Hematopoietic multipotent progenitor cell treated with erythropoietin and hydrocortisone succinate and interleukin-3 and kit ligand, for 4 days (in vitro differentiated cells): ENCODE data around the gene NSUN7.
"Not testable (repeated sequence)": the region's sequence is repeated elsewhere in the genome, so short reads cannot be mapped to it uniquely, and the experiment has no call there.

Source experiments
- DNase-seq: peaks from one replicate; pipeline ENCODE4 v3.0.0-alpha.2; 2015

NSUN7 gene, protein sequence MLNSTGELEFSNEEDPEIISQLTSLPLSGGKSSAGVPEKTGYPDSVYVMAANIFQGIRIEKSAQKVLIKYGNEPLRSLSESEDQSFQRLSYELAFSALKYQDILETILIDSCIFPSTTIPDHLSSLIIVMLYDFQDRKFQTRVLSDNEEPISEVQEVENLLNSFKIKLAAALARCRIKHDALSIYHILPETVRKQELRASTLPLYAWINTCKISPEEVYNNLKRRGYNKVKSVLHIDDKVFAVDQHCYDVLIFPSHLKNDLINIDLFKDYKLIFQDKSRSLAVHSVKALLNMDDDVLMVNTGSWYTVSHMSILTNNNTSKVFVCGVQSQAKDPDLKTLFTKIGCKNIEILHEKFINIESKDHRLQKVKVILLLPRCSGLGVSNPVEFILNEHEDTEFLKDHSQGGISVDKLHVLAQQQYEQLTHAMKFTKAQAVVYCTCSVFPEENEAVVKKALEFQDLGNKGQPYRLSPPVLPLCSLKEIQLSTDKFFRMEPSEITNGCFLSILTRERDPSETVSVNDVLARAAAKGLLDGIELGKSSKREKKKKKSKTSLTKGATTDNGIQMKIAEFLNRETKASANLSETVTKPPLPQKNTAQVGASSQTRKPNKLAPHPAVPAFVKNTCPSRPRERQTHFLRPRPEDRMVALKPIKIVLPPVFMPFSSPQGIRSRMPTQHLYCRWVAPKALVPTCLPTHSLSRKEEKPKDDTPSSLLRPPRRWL

DNA sequence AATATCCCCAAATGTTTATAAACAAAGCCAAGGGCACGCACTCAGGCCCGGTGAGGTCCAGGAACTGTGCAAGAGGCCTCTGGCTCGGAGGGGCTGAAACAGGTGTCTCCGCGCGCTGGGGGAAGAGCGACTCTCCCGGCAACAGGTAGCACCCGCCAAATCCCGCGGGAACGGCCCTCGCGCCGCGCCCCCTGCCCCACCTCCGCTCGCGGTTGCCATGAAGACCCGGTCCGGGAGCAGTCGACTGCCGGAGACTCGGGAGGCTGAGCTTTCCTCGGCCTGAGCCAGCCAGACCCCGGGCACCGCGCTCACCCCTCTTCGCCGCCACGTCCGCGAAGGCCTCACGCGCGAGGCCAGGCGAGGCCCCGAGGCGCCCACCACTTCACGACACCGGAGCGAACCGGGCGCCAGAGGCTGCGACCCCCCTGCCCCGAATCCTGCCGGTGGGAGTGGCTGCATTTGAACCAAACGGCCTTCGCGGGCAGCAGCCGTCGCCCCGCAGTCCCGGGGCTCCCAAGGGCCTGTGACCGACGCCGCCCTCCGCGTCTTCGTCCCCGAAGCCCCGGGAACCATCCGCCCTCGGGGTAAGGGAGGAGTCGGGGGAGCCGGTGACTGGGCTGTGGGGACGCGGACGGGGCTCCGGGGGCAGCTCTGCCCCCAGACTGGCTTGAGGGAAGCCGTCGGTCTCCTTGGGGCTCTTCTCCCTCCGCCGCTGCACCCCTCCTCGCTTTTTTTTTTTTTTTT is at the start of gene NSUN7:
Gene NSUN7, plus strand, starts transcription at position 239 of the 744 bp plus-strand sequence. CDS start 739 bp downstream, outside the sequence.
- peak; percentile 52 for DNase-seq

DNA sequence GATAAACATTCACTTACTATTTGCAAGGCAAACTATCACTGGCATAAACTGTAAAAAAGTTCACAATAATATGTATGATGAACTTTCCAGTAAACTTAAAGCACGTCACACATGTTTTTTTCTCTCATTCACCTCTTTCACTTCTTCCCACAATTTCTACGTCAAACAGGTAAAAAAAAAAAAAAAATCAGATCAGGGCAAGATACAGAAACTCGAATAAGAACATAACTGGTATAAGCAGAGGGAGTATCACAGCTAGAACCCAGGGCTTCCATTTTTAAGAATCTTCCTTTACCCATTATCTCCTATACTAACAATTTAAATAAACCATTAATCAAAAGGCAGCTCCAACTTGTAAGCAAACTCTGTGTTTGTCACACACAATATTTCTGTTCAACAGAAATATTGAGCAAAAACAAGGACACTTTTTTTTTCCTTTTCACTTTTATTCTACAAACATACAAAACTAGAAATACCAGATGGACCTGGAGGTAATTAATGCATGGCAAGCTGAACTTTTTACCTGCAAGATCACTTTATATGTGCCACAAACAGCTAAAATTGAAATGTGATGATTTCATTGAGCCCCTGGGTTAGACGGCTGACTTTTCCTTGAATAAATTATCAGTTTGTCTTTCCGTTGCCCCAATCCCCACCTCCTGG is 47.5 kb upstream of the NSUN7 start:
- no peak for DNase-seq

DNA sequence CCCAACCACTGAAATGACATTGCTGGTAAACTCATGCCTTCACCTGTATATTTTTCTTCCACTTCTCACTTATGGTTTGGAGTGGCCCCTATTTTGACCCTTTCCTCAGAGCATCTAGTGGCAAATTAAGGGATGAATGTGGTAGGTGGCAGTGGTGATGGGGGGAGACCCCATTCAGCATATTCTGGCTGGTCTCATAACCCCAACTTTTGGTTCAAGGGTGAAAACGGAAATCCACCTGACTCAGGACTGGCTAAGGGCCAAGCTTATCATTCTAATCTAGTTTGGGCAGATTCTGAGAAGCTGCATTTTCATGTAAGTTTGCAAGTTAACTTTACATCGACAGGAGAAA is 47.0 kb upstream of the NSUN7 start:
- DNase-seq, result no peak

DNA sequence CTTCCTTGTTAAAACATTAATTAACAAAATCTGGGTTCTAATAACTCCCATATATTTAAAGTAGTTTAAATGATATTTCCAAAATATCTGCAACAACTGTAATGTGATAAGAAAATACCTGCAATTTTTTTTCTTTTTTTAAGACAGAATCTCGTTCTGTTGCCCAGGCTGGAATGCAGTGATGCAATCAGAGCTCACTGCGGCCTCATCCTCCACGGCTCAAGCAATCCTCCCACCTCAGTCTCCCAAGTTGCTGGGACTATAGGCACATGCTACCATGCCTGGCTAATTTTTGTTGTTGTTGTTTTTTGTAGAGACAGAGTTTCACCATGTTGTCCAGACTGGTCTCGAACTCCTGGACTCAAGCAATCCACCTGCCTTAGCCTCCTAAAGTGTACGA is 45.7 kb upstream of the NSUN7 start:
- no peak for DNase-seq

DNA sequence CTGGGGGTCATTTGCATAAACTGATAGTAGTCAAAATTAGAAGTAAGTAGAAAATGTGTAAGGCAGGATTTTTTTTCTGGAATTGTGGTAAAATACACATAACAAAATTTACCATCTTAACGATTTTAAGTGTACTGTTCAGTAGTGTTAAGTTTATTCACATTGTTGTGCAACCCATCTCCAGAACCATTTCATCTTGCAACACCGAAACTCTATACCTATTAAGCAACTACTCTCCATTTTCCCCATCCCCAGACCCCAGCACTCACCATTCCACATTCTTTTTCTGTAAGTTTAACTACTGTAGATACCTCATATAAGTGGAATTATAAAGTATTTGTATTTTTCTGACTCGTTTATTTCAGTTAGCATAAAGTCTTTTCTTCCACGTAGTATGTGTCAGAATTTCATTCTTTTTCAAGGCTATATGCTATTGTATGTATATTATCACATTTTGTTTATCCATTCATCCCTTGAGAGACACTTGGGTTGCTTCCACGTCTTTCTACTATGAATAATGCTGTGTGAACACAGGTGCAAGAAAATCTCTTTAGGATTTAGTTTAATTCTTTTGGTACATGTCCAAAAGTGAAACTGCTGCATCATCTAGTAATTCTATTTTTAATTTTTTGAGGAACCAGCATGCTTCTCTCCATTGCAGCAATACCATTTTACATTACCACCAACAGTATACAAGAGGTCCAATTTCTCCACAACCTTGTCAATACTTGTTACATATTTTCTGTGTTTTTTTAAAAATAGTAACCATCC is 39.1 kb upstream of the NSUN7 start:
- peak; percentile 50 for DNase-seq

DNA sequence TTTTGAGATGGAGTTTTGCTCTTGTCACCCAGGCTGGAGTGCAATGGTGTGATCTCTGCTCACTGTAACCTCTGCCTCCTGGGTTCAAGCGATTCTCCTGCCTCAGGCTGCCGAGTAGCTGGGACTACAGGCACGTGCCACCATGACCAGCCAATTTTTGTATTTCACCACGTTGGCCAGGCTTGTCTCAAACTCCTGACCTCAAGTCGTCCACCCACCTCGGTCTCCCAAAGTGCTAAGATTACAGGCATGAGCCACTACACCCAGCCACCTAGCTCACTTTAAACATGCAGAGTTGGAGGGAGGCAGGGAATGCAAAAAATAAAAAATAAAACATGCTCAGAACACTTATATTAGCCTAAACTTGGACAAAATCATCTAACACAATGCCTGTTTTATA is 36.8 kb upstream of the NSUN7 start:
- not testable (repeated sequence) for DNase-seq

DNA sequence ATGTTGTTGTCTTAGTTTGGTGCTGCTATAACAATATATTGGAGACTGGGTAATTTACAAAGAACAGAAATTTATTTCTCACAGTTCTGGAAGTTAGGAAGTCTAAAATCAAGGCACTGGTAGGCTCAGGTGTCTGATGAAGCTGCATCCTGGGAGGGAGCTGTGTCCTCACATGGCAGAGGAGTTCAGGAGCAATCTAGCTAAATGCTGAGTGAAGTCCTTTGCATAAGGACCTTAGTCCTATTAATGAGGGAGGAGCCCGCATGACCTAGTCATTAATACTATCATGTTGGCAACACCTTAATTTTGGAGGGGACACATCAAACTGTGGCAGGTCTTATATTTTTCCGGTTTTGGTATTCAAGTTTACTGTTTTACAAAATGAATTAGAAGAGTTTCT is 36.0 kb upstream of the NSUN7 start:
- DNase-seq, result no peak

DNA sequence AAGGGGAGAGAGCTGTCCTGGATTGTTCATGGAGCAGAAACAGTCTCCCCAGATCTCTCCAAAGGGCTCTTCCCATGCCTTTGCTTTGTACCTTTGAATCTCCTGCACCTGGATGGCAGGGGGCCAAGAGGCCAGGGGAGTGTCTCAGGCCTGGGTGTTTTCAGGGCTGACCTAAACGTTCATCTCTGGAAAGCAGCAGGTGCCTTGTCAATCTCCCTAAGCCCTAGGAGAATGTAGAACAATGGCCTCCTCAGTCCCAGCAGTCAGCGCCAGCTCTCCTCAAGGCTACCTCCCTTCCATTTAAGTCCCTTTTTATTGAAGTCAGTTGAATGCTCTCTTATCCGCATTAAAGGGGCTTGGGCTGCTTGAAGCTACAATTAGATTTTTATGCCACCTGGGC is 31.2 kb upstream of the NSUN7 start:
- DNase-seq, result no peak

DNA sequence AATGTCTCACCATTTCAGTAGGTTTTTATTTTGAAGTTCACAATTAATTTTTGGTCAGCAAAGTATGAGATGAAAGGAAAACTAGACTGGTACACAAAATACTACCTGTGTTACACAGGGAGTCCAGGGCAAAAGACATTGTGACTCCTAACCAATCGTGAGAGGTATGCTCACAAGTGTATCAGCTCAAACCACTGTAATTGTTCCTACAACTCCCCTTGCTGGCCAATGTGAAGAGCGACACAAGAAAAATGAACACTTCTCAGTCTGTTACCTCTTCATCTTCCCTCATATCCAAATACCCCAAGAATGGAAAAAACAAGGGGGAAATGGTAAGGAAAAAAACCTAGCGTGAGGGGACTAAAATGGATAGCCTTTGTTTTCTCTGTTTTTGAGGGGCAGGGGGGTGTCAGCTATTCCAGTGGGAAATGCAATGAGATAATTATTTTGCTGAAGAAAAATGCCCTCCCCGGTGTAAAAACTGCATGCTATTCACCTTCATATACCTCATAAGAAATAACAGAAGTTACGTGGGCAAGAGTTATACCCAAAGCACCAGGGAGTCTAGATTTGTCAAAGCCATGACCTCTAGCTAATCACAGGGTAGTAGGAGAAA is 30.6 kb upstream of the NSUN7 start:
- peak; percentile 67 for DNase-seq

DNA sequence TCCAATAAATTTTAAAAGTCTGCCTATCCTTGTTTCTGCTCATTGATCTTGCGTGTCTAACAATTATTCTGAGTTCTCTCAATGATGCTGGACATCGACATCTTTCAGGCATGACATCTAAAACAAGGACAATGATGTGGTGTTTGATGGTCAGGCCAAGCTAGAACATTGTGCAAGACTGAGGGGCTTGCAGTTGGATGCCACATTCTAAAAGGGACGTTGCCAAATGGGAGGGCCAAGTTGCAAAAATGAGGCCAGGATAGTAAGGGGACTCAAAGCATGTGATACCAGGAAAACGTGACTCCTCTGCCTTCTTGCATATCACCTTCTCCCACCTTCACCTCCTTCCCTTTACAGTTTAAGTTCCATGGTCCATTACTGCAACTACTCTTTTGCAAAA is 29.4 kb upstream of the NSUN7 start:
- no peak for DNase-seq

DNA sequence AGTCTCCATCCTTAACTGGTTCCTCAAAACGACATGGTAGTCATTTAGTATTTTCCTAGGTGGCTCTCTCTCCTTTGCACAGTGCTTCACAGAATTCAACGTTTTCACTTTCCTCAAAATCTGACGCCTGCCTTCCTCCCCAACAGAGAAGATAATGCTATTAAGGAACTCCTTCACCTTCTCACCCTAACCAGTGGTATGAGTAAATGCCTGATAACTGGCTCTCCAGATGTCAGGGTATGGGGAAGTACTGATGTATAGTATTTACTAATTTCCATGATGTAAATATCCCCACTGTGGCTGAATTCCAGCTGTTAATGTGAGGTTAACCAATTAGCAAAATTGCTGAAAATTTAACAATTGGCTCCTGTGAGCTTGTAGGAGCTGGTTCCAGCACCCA is 28.8 kb upstream of the NSUN7 start:
- peak; percentile 33 for DNase-seq

DNA sequence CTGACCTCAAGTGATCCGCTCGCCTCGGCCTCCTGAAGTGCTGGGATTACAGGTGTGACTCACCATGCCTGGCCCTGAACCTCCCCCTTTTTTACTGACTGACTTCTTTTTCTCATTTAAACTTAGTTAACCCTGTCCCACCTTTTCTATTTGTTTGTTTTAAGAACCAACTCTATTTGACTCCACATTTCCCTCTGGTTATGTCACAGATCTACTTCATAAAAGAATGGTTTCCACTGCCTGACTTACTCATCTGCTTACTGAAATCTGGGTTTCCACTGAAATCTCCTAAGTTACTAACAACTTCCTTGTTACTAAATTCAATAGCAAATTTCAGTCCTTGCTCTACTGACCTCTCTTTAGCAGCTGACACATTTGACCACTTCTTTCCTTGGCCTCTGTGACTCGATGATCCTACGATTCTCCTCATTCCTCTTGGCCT is 28.0 kb upstream of the NSUN7 start:
- no peak for DNase-seq

DNA sequence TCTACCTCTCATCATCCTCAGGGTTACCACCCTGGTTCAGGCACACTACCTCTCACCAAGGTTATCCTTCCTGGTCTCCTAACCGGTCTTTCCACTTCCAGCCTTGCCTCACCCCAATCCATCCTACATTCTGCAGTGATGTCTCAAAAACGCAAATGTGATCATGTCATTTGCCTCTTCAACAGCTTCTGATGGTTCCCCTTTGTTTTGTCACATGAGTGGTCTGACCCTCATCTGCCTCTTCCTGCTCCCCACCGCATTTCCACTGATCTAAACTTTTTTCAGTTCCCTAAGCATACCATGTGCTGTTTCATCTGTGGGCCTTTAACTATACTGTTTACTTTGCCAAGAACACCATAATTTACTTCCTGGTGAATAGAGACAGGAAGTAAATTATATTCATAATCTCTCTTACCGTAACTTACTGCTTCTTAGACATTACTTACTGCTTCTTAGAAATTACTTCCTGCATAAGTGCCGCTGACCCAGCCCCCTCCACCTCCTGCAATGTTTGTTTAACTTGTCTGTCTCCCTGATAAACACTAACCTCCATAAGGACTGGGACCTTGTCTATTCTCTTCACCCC is 27.1 kb upstream of the NSUN7 start:
- DNase-seq, result peak; percentile 76

DNA sequence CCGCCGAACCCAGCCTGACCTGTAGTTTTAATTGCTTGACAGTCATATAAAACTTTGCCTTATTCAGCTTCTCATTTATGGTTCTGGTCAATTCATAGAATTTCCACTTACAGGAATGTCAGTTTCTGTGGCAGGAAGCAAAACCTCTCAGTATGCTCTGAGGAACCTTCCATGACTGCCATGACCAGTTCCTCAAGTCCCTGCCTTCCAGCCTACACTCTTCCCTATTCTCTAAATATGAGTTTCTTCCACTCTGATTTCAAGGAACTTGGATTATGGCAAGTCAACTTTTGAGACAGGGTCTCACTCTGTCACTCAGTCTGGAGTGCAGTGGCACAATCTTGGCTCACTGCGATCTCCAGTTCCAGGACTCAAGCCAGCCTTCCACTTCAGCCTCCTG is 26.0 kb upstream of the NSUN7 start:
- DNase-seq, result no peak

DNA sequence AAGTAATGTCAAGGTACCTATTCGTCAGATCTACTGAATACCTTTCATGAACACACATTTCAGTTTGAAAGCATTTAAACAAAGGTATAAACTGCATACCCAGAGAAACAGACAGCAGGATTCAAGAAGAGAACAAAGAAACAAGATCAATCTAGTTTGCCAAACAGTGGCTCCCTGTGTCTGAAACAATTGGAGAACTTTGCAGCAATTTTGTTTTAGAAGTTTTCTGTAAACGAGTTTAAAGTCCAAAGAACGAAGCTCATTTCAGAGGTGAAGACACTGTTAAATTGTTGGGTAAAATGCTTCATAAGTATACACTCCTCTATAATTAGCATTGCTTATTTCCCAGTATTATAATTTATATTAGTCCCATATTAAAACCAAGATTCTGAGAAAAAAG is 21.4 kb upstream of the NSUN7 start:
- no peak for DNase-seq

DNA sequence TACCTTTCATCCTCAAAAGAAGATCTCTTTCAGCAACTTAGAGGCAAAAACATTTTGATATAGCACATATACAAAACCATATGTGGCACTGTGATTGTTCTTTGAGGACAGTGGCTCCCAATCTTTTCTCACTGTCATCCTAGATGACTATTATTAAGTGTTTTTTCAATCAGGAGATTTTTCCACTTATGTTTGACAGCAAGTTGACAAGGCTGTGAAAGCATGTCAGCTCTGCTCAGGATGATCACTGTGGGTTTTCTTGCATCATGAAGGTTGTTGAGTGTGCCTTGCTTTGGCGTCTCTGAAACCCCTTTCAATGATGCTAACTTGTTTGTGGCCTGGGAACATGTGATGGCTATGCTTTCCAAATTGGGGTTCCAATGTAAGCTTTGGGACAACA is 20.2 kb upstream of the NSUN7 start:
- no peak for DNase-seq

DNA sequence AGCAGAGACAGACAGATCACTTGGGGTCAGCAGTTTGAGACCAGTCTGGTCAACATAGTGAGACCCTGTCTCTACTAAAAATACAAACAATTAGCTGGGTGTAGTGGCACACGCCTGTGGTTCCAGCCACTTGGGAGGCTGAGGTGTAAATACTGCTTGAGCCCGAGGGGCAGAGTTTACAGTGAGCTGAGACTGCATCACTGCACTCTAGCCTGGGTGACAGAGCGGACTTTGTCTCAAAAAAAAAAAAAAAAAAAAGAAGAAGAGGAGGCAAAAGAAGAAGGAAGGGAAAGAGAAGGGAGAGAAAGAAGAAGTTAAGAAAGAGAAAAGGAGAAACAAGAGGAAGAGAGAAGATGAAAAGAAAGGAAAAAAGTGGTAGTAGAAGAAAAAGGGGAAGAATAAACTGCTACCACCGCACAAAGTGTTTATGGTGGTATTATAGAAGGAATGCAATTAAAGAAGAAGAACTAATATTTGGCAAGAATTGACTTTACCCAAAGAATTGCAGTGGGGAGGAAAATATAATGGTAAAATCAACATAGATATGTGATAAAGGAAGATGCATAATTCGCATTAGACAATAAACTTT is 19.6 kb upstream of the NSUN7 start:
- no peak for DNase-seq

DNA sequence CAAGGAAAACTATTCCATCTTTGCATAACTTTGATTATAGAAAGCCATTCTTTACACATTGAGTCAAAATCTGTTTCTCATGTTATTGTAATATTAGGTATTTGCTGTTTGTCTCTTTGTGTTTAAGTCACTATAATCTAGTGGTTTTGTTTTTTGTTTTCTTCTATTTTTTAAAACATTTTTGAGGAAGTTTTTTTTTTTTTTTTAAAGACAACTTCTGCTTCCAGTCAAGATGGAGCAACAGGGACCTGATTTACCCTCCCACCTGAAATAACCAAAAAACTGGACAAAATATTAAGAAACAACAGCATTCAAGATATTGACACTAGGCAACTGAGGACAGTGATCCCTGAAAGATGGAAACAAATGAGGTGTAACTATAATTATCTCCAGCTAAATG is 18.4 kb upstream of the NSUN7 start:
- DNase-seq, result peak; percentile 25

DNA sequence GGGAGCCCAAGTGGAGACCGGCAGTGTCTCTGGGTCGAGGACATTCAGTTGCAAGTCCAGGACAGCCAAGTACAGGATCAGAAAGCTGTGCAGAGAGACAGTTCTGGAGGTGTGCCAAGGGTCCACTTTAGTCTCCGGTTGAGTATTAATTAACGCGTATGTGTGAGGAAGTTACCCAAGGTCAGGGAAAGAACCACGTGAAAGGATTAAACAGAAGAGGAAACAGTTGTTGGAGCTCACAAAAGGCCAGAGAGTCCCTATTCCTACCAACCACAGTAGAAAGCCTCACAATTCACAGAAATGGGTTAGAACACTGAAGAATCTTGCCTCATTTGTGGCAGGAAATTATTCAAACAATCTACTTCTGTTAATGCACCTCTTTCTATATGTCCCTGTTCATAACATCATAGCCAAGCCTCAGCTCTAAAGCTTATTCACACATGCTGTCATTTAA is 17.9 kb upstream of the NSUN7 start:
- peak; percentile 75 for DNase-seq

DNA sequence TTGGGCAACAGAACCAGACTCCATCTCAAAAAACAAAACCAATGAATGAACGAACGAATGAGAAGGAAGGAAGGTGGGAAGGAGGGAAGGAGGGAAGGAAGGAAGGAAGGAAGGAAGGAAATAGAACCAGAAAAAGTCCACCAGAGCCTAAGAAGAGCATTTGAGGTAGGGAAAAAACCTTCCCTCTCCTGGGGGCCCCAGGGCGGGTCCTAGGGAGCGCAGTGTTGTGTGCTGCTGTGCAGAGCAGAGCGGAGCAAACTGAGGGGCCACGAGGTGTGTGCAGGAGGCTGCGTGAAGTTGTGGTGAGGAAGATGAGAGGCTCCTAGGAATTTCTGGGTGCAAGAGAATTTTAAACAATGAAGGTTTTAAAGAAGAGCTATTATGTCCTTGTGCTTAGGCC is 16.0 kb upstream of the NSUN7 start:
- no peak for DNase-seq

DNA sequence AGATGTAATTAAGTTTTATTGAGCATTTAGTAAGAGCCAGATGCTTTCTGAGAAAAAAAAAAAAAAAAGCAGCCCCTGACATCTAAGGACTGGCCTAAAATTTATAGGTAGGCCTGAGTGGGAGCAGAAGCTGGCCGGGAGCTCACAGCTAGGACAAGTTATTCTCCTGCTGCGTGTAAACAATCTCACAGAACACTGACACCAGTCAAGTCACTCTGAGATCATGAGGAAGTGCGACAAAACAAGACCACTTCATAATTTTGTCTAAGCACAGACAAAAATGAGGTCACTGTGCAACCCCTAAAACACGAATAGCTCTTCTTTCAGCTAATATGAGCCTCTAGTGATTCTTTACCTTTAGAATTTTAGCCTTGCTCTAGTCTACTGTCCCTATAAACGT is 15.3 kb upstream of the NSUN7 start:
- no peak for DNase-seq
